ENCODE measurements around the gene ATG9A. TPM values are rescaled to one million over a fixed set of nuclear protein-coding genes. Genes with fewer than 3 reads are reported as not detected.

The ATG9A gene
- total RNA-seq, 1 experiment from 2014 or later, result 52.1 TPM

DNA sequence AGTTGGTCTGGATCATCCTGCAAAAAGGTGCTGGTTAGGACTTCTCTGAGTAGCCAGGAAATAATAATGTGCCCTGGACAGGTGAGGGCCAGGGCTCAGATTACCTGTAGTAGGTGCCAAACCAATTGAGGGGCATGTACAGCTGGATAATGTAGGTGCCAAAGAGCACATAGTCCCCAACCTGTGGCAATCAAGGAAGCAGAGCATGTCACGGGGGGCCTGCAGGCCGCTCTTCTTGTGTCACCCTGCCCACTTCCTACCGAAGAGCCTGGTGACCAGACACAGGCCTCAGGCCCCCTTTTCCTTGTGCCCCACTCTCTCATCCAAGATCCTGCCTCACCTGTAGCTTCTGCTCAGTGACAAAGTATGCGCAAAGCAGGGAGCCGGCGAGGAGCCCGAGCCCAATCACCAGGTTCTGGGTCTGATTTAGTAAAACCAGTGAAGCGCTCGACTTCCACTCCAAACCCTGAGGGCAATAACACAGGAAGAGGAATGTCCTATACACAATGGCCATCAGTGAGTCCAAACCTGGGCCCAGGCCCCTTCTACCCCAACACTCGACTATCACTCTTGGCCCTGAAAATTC lies 15.9 kb downstream of the ATG9A start:
- intact Hi-C loops (cut with micrococcal nuclease), result no loop called here
- H3K4me3 Mint-ChIP-seq (ENCODE audit: unreplicated experiment), result no peak overlapping the region
- H3K27ac Mint-ChIP-seq (ENCODE audit: low read depth, unreplicated experiment), result peak overlapping the region; percentile 40
- no peaks in the 10 kb centered on the region for H3K27me3 Mint-ChIP-seq (ENCODE audit: insufficient read depth, unreplicated experiment)
- peaks cover 66% of the 10 kb centered on the region for H3K36me3 Mint-ChIP-seq (ENCODE audit: insufficient read depth, unreplicated experiment)
- BruUV-seq (replicated peaks), result no TSS peak
- ChIA-PET POLR2A (interaction anchor here (2.0 kb wide), 1 partner anchor 16 kb away, joined by 7 read pairs; the partner anchor contains the start of genes ANKZF1 and ATG9A), CTCF (interaction anchor here (0.9 to 1.0 kb wide), 2 partner anchors 78 to 81 kb away, joined by 3 to 4 read pairs; no protein-coding TSS in a partner anchor)
- H3K9me3 Mint-ChIP-seq (ENCODE audit: unreplicated experiment), result no peaks in the 10 kb centered on the region
- TF ChIP-seq, protein P1, sequence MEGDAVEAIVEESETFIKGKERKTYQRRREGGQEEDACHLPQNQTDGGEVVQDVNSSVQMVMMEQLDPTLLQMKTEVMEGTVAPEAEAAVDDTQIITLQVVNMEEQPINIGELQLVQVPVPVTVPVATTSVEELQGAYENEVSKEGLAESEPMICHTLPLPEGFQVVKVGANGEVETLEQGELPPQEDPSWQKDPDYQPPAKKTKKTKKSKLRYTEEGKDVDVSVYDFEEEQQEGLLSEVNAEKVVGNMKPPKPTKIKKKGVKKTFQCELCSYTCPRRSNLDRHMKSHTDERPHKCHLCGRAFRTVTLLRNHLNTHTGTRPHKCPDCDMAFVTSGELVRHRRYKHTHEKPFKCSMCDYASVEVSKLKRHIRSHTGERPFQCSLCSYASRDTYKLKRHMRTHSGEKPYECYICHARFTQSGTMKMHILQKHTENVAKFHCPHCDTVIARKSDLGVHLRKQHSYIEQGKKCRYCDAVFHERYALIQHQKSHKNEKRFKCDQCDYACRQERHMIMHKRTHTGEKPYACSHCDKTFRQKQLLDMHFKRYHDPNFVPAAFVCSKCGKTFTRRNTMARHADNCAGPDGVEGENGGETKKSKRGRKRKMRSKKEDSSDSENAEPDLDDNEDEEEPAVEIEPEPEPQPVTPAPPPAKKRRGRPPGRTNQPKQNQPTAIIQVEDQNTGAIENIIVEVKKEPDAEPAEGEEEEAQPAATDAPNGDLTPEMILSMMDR (IDR thresholded peaks at IDR 0.05; ENCODE audit: unreplicated experiment), result no peak
- no peak for DNase-seq (ENCODE audit: unreplicated experiment)
- peaks cover 1% of the 10 kb centered on the region for H3K4me1 Mint-ChIP-seq (ENCODE audit: insufficient read depth, unreplicated experiment)

DNA sequence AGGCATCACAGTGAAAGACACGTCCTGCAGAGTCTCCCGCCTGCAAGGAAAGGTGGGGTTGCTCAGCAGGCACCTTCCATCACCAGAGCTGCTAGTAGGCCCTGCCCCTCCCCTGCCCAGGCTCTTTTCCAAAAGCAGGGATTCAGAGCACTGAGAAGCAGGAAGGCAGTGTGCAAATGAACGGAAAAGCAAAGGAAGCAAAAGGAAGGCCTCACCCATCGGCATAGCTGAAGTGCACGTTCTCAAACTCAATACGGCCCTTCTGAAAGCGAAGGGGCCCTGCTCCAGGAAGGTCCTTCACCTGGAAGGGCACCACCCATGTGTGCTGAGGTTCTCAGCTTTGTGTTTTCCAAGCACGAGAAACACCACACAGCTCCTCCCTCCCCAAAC lies 16.4 kb downstream of the ATG9A start:
- TF ChIP-seq, protein P1 (IDR thresholded peaks at IDR 0.05; ENCODE audit: unreplicated experiment), result no peak
- no peaks in the 10 kb centered on the region for H3K27me3 Mint-ChIP-seq (ENCODE audit: insufficient read depth, unreplicated experiment)
- intact Hi-C loops (cut with micrococcal nuclease), result no loop called here
- H3K4me3 Mint-ChIP-seq (ENCODE audit: unreplicated experiment), result no peak overlapping the region
- H3K36me3 Mint-ChIP-seq (ENCODE audit: insufficient read depth, unreplicated experiment), result peaks cover 67% of the 10 kb centered on the region
- peaks cover 7% of the 10 kb centered on the region for H3K4me1 Mint-ChIP-seq (ENCODE audit: insufficient read depth, unreplicated experiment)
- BruUV-seq (replicated peaks), result no TSS peak
- ChIA-PET CTCF (interaction anchor here (0.6 to 1.0 kb wide), 5 partner anchors 20 to 250 kb away, joined by 3 to 4 read pairs (median 4); no protein-coding TSS in a partner anchor), POLR2A (interaction anchor here (2.0 kb wide), 1 partner anchor 16 kb away, joined by 7 read pairs; the partner anchor contains the start of genes ANKZF1 and ATG9A)
- no peaks in the 10 kb centered on the region for H3K9me3 Mint-ChIP-seq (ENCODE audit: unreplicated experiment)
- H3K27ac Mint-ChIP-seq (ENCODE audit: low read depth, unreplicated experiment), result no peak overlapping the region
- DNase-seq (ENCODE audit: unreplicated experiment), result no peak

DNA sequence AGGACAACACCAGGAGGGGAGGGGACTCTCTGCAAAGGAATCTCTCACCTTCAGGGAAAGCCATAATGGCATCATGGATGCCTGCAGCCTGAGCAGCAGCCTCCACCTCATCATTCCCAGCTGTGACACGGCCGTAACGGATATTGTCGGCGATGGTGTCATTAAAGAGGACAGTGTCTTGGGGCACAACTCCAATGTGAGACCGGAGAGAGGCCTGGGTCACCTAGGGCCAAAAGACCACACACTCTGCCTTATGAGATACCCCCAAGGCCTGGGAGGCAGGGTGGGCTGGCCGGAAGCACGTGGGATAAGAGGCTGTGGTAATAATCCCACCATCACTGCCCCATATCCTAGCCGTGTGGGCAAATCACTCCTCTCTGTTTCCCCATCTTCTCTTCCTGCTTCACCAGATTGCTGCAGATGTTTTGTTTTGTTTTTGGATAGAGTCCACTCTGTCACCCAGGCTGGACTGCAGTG lies 18.5 kb downstream of the ATG9A start:
- no peak overlapping the region for H3K27ac Mint-ChIP-seq (ENCODE audit: low read depth, unreplicated experiment)
- intact Hi-C loops (cut with micrococcal nuclease), result no loop called here
- no peaks in the 10 kb centered on the region for H3K9me3 Mint-ChIP-seq (ENCODE audit: unreplicated experiment)
- no peak overlapping the region for H3K4me3 Mint-ChIP-seq (ENCODE audit: unreplicated experiment)
- TF ChIP-seq, protein P1 (IDR thresholded peaks at IDR 0.05; ENCODE audit: unreplicated experiment), result no peak
- no peaks in the 10 kb centered on the region for H3K27me3 Mint-ChIP-seq (ENCODE audit: insufficient read depth, unreplicated experiment)
- ChIA-PET CTCF (interaction anchor here (0.6 to 1.8 kb wide), 5 partner anchors 39 to 844 kb away, joined by 3 to 6 read pairs (median 4); no protein-coding TSS in a partner anchor), POLR2A (interaction anchor here (0.7 kb wide), 1 partner anchor 34 kb away, joined by 3 read pairs; no protein-coding TSS in a partner anchor)
- peaks cover 15% of the 10 kb centered on the region for H3K4me1 Mint-ChIP-seq (ENCODE audit: insufficient read depth, unreplicated experiment)
- H3K36me3 Mint-ChIP-seq (ENCODE audit: insufficient read depth, unreplicated experiment), result peaks cover 62% of the 10 kb centered on the region
- no peak for DNase-seq (ENCODE audit: unreplicated experiment)
- BruUV-seq (replicated peaks), result no TSS peak

DNA sequence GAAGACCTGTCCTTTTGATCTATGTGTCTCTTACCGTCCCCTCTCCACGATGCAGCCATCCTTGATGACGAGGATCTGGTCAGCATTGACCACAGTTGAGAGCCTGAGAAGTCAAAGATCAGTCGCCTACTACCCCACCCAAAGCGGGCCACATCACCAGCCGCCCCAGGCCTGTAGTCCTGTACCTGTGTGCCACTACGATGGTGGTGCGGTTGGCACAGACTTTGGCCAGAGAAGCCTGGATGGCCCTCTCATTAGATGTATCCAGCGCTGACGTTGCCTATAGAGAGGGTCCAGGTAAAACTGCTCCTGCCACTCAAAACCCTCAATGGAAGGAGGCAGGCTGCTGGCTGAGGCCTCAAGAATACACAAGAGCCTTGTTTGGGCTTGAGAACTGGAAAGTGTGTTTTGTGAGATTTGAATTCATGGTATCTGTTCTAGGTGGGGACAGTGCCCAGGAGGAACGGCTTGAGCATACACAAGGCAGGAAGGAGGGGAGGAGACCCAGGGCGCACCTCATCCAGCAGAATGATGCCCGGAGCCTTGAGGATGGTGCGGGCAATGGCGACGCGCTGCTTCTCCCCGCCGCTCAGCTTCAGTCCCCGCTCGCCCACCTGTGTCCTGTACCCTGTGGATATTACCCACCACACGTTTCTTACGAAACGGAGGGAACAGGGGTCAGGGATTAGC lies 19.1 kb downstream of the ATG9A start:
- Mint-ChIP-seq H3K27ac (ENCODE audit: low read depth, unreplicated experiment) (peak overlapping the region; percentile 27), H3K4me3 (ENCODE audit: unreplicated experiment) (no peak overlapping the region), H3K9me3 (ENCODE audit: unreplicated experiment) (no peaks in the 10 kb centered on the region), H3K4me1 (ENCODE audit: insufficient read depth, unreplicated experiment) (peaks cover 15% of the 10 kb centered on the region), H3K27me3 (ENCODE audit: insufficient read depth, unreplicated experiment) (no peaks in the 10 kb centered on the region), H3K36me3 (ENCODE audit: insufficient read depth, unreplicated experiment) (peaks cover 62% of the 10 kb centered on the region)
- CTCF ChIA-PET, result no interaction called here
- no peak for DNase-seq (ENCODE audit: unreplicated experiment)
- POLR2A ChIA-PET, result interaction anchor here (2.7 kb wide), 1 partner anchor 20 kb away, joined by 12 read pairs; the partner anchor contains the start of genes ANKZF1 and ATG9A
- TF ChIP-seq, protein P1 (IDR thresholded peaks at IDR 0.05; ENCODE audit: unreplicated experiment), result no peak
- intact Hi-C loops (cut with micrococcal nuclease), result no loop called here
- BruUV-seq (replicated peaks), result no TSS peak

All from MCF 10A (cell line).